CD8-positive, alpha-beta memory T cell (primary cell): ENCODE data around the gene SRGAP1. TPM values are rescaled to one million over a fixed set of nuclear protein-coding genes. Genes with fewer than 3 reads are reported as not detected.
"Not testable (repeated sequence)": the region's sequence is repeated elsewhere in the genome, so short reads cannot be mapped to it uniquely, and the experiment has no call there.

ENCODE experiments used
- CTCF ChIA-PET: fragments of 350-600 bp; sonication (Branson Sonifier 250); formaldehyde crosslinking; loops from one replicate; lab custom pipeline; 2021; ENCODE audit warnings: antibody characterized with exemption; lab: Charles Lee
- POLR2A ChIA-PET: fragments of 350-600 bp; sonication (Branson Sonifier 250); formaldehyde crosslinking; loops from one replicate; lab custom pipeline; 2021; ENCODE audit warnings: antibody characterized with exemption; lab: Charles Lee
- DNase-seq, 5 donors: peaks; one replicate each; pipeline versions ENCODE4 v3.0.0 to v3.0.0-alpha.2; 2020 to 2022; ENCODE audit warnings: mixed read lengths in 1 of 5
- H3K27ac ChIP-seq: one replicate; pipeline ENCODE4 v1.7.0; 2013; ENCODE audit warnings: low read depth, mild to moderate bottlenecking, low read length, moderate library complexity
- H3K27me3 ChIP-seq: 2 replicates; pipeline ENCODE4 v1.7.0; 2013; ENCODE audit warnings: low read length, mild to moderate bottlenecking; ENCODE audit not compliant: insufficient read depth, poor library complexity, severe bottlenecking
- H3K36me3 ChIP-seq: 2 replicates; pipeline ENCODE4 v1.7.0; 2013; ENCODE audit warnings: mild to moderate bottlenecking, low read length, moderate library complexity; ENCODE audit not compliant: insufficient read depth
- H3K4me1 ChIP-seq: 2 replicates; pipeline ENCODE4 v1.7.0; 2013; ENCODE audit warnings: mild to moderate bottlenecking, low read length, moderate library complexity; ENCODE audit not compliant: insufficient read depth
- H3K4me3 ChIP-seq: 2 replicates; pipeline ENCODE4 v1.7.0; 2013; ENCODE audit warnings: mild to moderate bottlenecking, low read length
- H3K9me3 ChIP-seq: 2 replicates; pipeline ENCODE4 v1.7.0; 2013; ENCODE audit warnings: mild to moderate bottlenecking, low read length
- H3K27ac Mint-ChIP-seq, 8 donors: one replicate each; pipeline ENCODE4 v1.8.0; 2020 to 2021; ENCODE audit warnings: mixed read lengths in 8 of 8, mild to moderate bottlenecking in 6 of 8, inconsistent platforms in 3 of 8, moderate library complexity in 3 of 8
- H3K27me3 Mint-ChIP-seq, 2 donors: one replicate each; pipeline ENCODE4 v1.8.0; 2020 to 2021; ENCODE audit warnings: mixed read lengths in 2 of 2, mild to moderate bottlenecking in 1 of 2, moderate library complexity in 1 of 2
- H3K36me3 Mint-ChIP-seq, 3 donors: one replicate each; pipeline ENCODE4 v1.8.0; 2020 to 2021; ENCODE audit warnings: mixed read lengths in 3 of 3, inconsistent platforms in 1 of 3, mild to moderate bottlenecking in 1 of 3
- H3K4me1 Mint-ChIP-seq, 3 donors: one replicate each; pipeline ENCODE4 v1.8.0; 2020 to 2021; ENCODE audit warnings: mixed read lengths in 3 of 3, inconsistent platforms in 1 of 3, mild to moderate bottlenecking in 1 of 3
- H3K4me3 Mint-ChIP-seq, 7 donors: one replicate each; pipeline ENCODE4 v1.8.0; 2020 to 2021; ENCODE audit warnings: mixed read lengths in 7 of 7, mild to moderate bottlenecking in 6 of 7, moderate library complexity in 4 of 7, inconsistent platforms in 2 of 7
- H3K9me3 Mint-ChIP-seq, 5 donors: one replicate each; pipeline ENCODE4 v1.8.0; 2020 to 2022; ENCODE audit warnings: mixed read lengths in 5 of 5, mild to moderate bottlenecking in 3 of 5, moderate library complexity in 2 of 5, inconsistent platforms in 1 of 5
- polyA plus RNA-seq: library from polyadenylated mRNA; unstranded; fragments of 300-500 nt; fragmentation: Illumina TruSeq; gene quantifications from one replicate; pipeline ENCODE4 v1.2.3, GENCODE V29; 2021
- total RNA-seq, 2 experiments: library from RNA; stranded (reverse); gene quantifications; one replicate each; pipeline ENCODE4 v1.2.3, GENCODE V29; 2021

SRGAP1 gene
- total and polyA plus RNA-seq, 3 experiments from 2014 or later = 0.09 to 0.64 (median 0.61) TPM

DNA sequence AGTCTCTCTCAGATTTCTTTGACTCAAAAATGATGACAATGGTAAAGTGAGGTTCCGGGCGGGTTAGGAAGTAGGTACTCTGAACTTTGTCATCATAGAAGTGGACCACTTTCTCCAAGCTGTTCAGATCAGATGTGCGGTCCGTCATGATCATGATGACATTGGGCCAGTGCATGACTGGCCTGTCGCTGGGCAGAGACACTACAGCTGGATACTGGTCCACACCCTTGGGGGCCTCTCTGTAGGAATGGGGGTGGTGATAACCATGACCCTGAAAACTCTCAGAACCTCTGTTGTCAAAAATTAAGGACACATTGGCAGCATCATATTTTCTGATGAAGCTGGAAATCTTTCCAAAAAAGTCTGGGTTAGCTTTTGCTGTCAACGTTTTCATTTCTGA, 349.4 kb downstream of the SRGAP1 start:
- POLR2A ChIA-PET = no interaction called here
- Mint-ChIP-seq H3K27ac (no peak overlapping the region), H3K4me3 (no peak overlapping the region), H3K9me3 (no peaks in the 10 kb centered on the region), H3K36me3 (peaks cover 20 to 39% (median 22%) of the 10 kb centered on the region in 3 donors), H3K27me3 (no peaks in the 10 kb centered on the region), H3K4me1 (peaks cover 6 to 21% (median 13%) of the 10 kb centered on the region in 3 donors)
- CTCF ChIA-PET = no interaction called here
- Histone ChIP-seq H3K27ac (no peak overlapping the region), H3K4me3 (no peak overlapping the region), H3K4me1 (no peaks in the 10 kb centered on the region), H3K9me3 (no peaks in the 10 kb centered on the region), H3K27me3 (no peaks in the 10 kb centered on the region), H3K36me3 (no peaks in the 10 kb centered on the region)
- no peak for DNase-seq

DNA sequence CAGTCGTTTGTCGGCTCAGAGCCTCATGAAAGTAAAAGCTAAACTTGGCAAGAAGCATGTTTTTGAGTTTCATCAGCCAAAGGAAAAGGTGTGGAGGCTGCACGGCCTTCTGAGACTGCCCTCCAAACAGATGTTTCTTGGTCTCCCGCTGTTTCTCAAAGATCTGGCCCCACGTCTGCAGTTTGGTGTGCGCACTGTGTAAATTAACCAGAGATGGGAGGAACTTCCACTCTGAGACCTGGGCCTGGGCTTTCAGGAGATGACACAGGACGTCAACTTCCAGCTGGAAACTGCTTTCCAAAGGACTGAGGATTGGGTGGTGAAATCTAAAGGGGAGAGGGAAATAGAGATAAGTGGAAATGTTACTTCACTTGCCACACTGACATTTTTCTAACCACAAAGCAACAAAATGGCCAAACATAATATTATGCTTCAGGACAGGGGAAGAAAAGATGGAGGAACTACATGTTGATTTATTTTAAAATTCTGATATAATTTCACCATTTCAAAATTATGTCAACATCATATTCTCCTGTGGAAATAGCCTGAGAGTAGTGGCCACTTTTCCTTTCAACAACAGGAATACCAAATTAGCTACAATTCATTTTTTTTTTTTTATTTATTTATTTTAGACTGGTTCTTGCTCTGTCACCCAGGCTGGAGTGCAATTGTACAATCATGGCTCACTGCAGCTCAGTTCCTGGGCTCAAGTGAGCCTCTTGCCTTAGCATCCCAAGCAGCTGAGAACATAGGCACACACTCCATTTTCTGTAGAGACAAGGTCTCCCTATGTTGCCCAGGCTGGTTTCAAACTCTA, 350.0 kb downstream of the SRGAP1 start:
- Mint-ChIP-seq H3K4me3 (no peak overlapping the region), H3K9me3 (no peaks in the 10 kb centered on the region), H3K27me3 (no peaks in the 10 kb centered on the region), H3K4me1 (peaks cover 6 to 21% (median 13%) of the 10 kb centered on the region in 3 donors), H3K36me3 (peaks cover 20 to 39% (median 22%) of the 10 kb centered on the region in 3 donors), H3K27ac (no peak overlapping the region)
- Histone ChIP-seq H3K27ac (no peak overlapping the region), H3K4me1 (no peaks in the 10 kb centered on the region), H3K27me3 (no peaks in the 10 kb centered on the region), H3K36me3 (no peaks in the 10 kb centered on the region), H3K4me3 (no peak overlapping the region), H3K9me3 (no peaks in the 10 kb centered on the region)
- no peak for DNase-seq
- POLR2A ChIA-PET = no interaction called here
- CTCF ChIA-PET = no interaction called here

DNA sequence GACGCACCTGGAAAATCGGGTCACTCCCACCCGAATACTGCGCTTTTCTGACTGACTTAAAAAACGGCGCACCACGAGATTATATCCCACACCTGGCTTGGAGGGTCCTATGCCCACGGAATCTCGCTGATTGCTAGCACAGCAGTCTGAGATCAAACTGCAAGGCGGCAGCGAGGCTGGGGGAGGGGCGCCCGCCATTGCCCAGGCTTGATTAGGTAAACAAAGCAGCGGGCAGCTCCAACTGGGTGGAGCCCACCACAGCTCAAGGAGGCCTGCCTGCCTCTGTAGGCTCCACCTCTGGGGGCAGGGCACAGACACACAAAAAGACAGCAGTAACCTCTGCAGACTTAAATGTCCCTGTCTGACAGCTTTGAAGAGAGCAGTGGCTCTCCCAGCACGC, 351.3 kb downstream of the SRGAP1 start:
- Mint-ChIP-seq H3K36me3 (peaks cover 20 to 39% (median 22%) of the 10 kb centered on the region in 3 donors), H3K4me1 (peaks cover 6 to 21% (median 13%) of the 10 kb centered on the region in 3 donors), H3K27ac (peak overlapping the region in 1 of 8 donors; percentile 85)
- CTCF ChIA-PET, DNase-seq, H3K4me3 Mint-ChIP-seq, H3K4me1 ChIP-seq, POLR2A ChIA-PET, H3K27me3 Mint-ChIP-seq, H3K36me3 ChIP-seq, H3K9me3 ChIP-seq, H3K4me3 ChIP-seq, H3K9me3 Mint-ChIP-seq, H3K27me3 ChIP-seq, H3K27ac ChIP-seq: not testable (repeated sequence)

DNA sequence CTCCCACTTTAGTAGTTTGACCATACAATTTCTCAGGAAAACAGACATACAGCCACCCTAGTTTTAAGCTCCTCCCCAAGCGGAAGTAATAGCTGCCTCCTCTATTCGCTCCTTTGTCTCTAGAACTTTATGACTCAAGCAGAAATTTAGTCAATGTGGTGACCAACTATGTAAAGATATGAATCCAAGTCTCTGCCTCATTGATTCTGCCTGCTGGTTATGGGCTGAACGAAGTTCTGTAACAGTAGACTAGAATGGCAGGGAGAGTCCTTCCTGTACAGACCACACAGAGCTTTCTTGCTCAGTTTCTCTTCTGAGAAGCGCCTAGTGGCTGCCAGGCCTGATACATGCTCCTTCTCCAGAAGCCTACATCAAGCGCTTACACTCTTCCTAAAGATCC, 358.5 kb downstream of the SRGAP1 start:
- Mint-ChIP-seq H3K27me3 (peaks cover 0 to 2% of the 10 kb centered on the region in 2 donors), H3K4me3 (no peak overlapping the region), H3K36me3 (peaks cover 20 to 41% (median 21%) of the 10 kb centered on the region in 3 donors), H3K9me3 (peaks cover 0 to 5% (median 4%) of the 10 kb centered on the region in 5 donors), H3K4me1 (no peaks in the 10 kb centered on the region), H3K27ac (no peak overlapping the region)
- ChIA-PET CTCF (no interaction called here), POLR2A (no interaction called here)
- no peak for DNase-seq
- no peak overlapping the region for H3K27ac ChIP-seq
- no peaks in the 10 kb centered on the region for H3K4me1 ChIP-seq
- no peaks in the 10 kb centered on the region for H3K27me3 ChIP-seq
- H3K36me3 ChIP-seq = peaks cover 11% of the 10 kb centered on the region
- H3K4me3 ChIP-seq = no peak overlapping the region
- H3K9me3 ChIP-seq = no peaks in the 10 kb centered on the region

DNA sequence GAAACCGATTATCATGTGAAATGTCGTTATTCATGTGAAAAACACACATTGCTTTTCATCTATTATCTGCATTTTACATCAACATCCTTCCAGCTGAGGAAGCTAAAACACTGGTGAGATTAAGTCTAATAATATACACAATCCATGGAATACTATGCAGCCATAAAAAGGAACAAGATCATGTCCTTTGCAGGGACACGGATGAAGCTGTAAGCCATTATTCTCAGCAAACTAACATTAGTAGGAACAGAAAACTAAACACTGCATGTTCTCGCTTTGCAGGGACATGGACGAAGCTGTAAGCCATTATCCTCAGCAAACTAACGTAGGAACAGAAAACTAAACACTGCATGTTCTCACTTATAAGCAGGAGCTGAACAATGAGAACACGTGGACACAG, 359.3 kb downstream of the SRGAP1 start:
- H3K27me3 Mint-ChIP-seq = peaks cover 0 to 2% of the 10 kb centered on the region in 2 donors
- H3K36me3 Mint-ChIP-seq = peaks cover 21 to 45% (median 24%) of the 10 kb centered on the region in 3 donors
- no peak overlapping the region for H3K27ac Mint-ChIP-seq
- Histone ChIP-seq H3K27me3 (no peaks in the 10 kb centered on the region), H3K4me3 (no peak overlapping the region), H3K9me3 (no peaks in the 10 kb centered on the region), H3K36me3 (peaks cover 11% of the 10 kb centered on the region), H3K27ac (no peak overlapping the region), H3K4me1 (no peaks in the 10 kb centered on the region)
- H3K4me1 Mint-ChIP-seq = no peaks in the 10 kb centered on the region
- no peak overlapping the region for H3K4me3 Mint-ChIP-seq
- ChIA-PET CTCF (interaction anchor here (0.9 kb wide), 1 partner anchor 15 kb away, joined by 3 read pairs; no protein-coding TSS in a partner anchor), POLR2A (no interaction called here)
- peaks cover 0 to 5% (median 4%) of the 10 kb centered on the region in 5 donors for H3K9me3 Mint-ChIP-seq
- no peak for DNase-seq

DNA sequence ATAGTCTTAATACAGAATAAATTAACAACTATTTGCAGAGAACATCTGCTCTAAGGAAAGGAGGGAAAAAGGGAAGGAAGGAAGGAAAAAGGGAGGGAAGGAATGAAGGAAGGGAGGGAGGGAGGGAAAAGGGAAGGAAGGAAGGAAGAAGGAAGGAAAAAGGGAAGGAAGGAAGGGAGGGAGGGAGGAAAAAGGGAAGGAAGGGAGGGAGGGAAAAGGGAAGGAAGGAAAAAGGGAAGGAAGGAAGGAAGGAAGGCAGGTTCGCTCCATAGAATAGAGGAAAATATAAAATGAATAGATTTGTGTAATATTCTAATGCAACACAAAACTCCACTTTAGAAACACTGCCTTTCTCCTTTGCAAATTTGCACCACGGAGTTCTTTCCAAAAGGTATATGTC, 361.0 kb downstream of the SRGAP1 start:
- H3K36me3 Mint-ChIP-seq = peaks cover 21 to 54% (median 24%) of the 10 kb centered on the region in 3 donors
- no peak overlapping the region for H3K4me3 Mint-ChIP-seq
- Histone ChIP-seq H3K27ac (no peak overlapping the region), H3K9me3 (no peaks in the 10 kb centered on the region), H3K4me3 (no peak overlapping the region), H3K4me1 (no peaks in the 10 kb centered on the region), H3K36me3 (peaks cover 11% of the 10 kb centered on the region), H3K27me3 (no peaks in the 10 kb centered on the region)
- H3K27me3 Mint-ChIP-seq = peaks cover 0 to 2% of the 10 kb centered on the region in 2 donors
- H3K9me3 Mint-ChIP-seq = peaks cover 0 to 5% (median 4%) of the 10 kb centered on the region in 5 donors
- POLR2A ChIA-PET = no interaction called here
- CTCF ChIA-PET = interaction anchor here (1.0 to 1.4 kb wide), 2 partner anchors 10 to 20 kb away, joined by 3 read pairs; no protein-coding TSS in a partner anchor
- DNase-seq = no peak
- no peaks in the 10 kb centered on the region for H3K4me1 Mint-ChIP-seq
- no peak overlapping the region for H3K27ac Mint-ChIP-seq

DNA sequence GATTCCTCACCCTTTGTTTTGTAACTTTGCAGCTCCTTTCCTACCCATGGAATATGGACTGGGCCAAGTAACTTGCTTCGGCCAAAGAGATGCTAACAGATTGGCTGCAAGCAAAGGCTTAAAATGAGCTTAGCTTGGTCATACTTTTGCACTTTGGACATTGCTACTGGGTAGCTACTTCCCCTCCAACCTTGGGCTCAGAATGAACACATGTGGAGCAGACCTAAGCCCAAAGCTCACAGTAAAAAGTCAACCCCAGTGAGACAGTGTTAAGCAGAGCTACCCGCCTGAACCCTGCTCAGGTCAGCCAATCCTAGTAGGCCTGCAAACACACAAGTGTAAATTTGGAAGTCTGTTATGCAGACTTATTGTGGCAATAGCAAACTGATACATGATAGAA, 363.0 kb downstream of the SRGAP1 start:
- no peaks in the 10 kb centered on the region for H3K4me1 Mint-ChIP-seq
- ChIA-PET POLR2A (interaction anchor here (0.7 kb wide), 1 partner anchor 21 kb away, joined by 3 read pairs; no protein-coding TSS in a partner anchor), CTCF (no interaction called here)
- H3K4me3 Mint-ChIP-seq = no peak overlapping the region
- H3K27ac Mint-ChIP-seq = no peak overlapping the region
- H3K4me1 ChIP-seq = no peaks in the 10 kb centered on the region
- DNase-seq = no peak
- H3K27me3 Mint-ChIP-seq = peaks cover 0 to 2% of the 10 kb centered on the region in 2 donors
- no peak overlapping the region for H3K27ac ChIP-seq
- no peaks in the 10 kb centered on the region for H3K9me3 ChIP-seq
- no peaks in the 10 kb centered on the region for H3K27me3 ChIP-seq
- H3K4me3 ChIP-seq = no peak overlapping the region
- H3K36me3 ChIP-seq = peaks cover 11% of the 10 kb centered on the region
- H3K36me3 Mint-ChIP-seq = peaks cover 27 to 60% (median 30%) of the 10 kb centered on the region in 3 donors
- H3K9me3 Mint-ChIP-seq = peaks cover 0 to 3% (median 0%) of the 10 kb centered on the region in 5 donors
